ENCODE measurements around the gene DPEP3.

- no peak for TF ChIP-seq CTCF (IDR thresholded peaks at IDR 0.05)
- no peak for TF ChIP-seq POLR2A (IDR thresholded peaks at IDR 0.05)
Measured at GRCh38 chr16:68015681-68016080, 35.4 kb upstream of the DPEP3 start, which contains the start of gene DPEP2NB.
